ENCODE results near the gene SOAT2. TPM values are rescaled to one million over a fixed set of nuclear protein-coding genes. Genes with fewer than 3 reads are reported as not detected.
A peak's percentile ranks its signal among the peaks of the same experiment; 100 is the strongest.

The SOAT2 gene
- total and polyA plus RNA-seq, 4 donors = 0.48 to 9.4 (median 1.3) TPM

DNA sequence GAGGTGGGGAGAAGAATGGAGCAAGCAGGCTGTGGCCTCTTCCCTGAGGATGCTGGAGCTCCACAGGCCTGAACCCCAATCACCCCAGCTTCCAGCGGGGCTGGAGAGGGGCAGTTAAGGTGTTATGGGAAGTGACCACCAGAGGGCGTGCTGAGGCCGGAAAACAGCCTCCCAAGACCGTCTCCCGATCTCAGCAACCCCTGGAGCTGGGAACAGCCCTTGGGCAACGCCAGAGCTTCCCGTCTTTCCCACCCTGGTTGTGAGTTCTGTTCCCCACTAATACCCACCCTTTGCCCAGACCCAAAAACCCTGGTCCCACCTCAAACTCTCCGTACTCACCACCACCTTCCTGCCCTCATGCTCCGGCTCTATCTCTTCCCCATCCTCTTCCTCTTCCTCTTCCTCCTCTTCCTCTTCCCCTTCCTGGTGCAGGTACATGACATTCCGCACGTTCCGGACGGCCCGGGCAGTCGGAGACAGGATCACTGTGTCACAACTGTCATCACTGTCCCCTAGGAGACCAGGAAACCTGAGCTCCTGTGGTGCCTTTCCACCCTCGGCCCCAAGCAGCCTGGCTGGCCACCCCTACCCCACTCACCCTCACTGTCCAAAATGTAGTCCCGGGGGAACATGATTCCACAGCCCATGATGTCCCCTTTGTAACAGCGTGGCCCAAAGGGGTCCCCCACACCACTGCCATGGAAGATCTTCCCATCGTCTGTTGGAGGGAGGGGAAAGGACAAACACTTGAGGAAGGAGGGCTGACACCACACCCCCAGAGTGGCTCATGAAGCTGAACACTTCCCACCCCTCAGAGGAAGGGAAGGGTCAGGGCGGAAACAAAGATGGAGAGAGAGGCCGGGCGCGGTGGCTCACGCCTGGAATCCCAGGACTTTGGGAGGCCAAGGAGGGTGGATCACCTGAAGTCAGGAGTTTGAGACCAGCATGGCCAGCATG, 37.0 kb upstream of the SOAT2 start (continued):
- TF ChIP-seq, protein P1, sequence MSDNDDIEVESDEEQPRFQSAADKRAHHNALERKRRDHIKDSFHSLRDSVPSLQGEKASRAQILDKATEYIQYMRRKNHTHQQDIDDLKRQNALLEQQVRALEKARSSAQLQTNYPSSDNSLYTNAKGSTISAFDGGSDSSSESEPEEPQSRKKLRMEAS (IDR thresholded peaks at IDR 0.05) = no peak
- TF ChIP-seq RXRA (IDR thresholded peaks at IDR 0.05) (peak in 1 of 2 donors; percentile 40), SP1 (IDR thresholded peaks at IDR 0.05) (no peak)

DNA sequence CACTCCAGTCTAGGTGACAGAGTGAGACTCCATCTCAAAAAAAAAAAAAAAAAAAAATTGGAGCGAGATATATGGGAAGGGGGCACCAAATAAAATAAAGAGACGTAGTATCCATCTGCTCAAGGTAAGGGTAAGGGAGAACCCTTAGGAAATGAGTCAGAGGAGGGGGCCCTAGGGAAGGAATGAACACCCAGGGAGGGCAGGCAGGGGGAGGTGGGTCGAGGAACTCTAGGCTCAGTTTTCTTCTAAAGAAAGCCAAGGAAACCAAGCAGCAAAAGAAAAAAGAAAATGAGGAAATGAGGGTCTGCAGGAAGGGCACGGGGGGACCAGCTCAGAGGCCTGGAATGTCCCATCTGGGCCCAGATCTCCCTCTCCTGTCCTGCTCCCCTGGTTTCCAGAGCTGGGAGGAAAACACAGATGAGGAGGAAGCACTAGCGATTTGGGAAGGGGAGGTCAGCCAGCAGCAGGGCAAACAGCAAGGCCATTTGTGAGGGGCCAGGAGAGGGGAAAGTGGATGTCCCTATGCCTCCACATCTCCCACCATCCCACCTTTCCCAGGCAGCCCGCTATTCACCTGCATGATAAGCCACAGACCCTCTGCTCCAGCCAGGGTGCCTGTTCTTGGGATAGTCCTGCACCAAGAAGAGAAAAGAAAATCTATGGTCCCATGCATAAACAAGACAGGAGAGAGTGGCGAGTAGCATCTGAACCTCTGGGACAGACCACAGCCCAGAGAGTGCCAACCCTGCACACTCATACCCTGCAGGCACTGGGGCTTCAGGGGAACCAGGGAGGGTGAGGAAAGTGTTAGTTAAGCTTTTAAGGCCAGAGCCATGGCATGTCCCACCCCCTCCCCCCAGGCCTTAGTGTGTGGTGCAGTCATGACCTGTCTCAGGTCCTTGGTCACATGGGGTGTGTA, 36.0 kb upstream of the SOAT2 start:
- no peak overlapping the region for H3K4me3 ChIP-seq (ENCODE audit: low read depth in 1 of 3, low read length in 3 of 3)
- H3K27me3 ChIP-seq (ENCODE audit: control insufficient read depth in 4 of 4, insufficient read depth in 4 of 4, low read length in 3 of 4) = no peaks in the 10 kb centered on the region
- H3K4me1 ChIP-seq (ENCODE audit: control insufficient read depth in 4 of 4, insufficient read depth in 4 of 4, low read length in 3 of 4) = peaks cover 0 to 16% (median 7%) of the 10 kb centered on the region in 4 donors
- H3K9me3 ChIP-seq (ENCODE audit: control insufficient read depth in 4 of 4, low read length in 3 of 4) = no peaks in the 10 kb centered on the region
- H3K36me3 ChIP-seq (ENCODE audit: control insufficient read depth in 4 of 4, insufficient read depth in 3 of 4, low read depth in 1 of 4, low read length in 3 of 4) = peaks cover 0 to 21% (median 11%) of the 10 kb centered on the region in 4 donors
- 78% methylated on average over 7 of the region's 7 CpGs for WGBS
- no peak overlapping the region for H3K27ac ChIP-seq (ENCODE audit: low read depth in 1 of 2, low read length in 2 of 2)
- TF ChIP-seq REST (IDR thresholded peaks at IDR 0.05) (no peak), FOXA1 (IDR thresholded peaks at IDR 0.05) (no peak), RXRA (IDR thresholded peaks at IDR 0.05) (no peak), HNF4A (conservative IDR thresholded peaks at IDR 0.05) (no peak), JUND (IDR thresholded peaks at IDR 0.05) (no peak), FOXA2 (IDR thresholded peaks at IDR 0.05) (no peak), EGR1 (IDR thresholded peaks at IDR 0.05; ENCODE audit: low read depth in 2 of 2) (no peak), HNF4G (IDR thresholded peaks at IDR 0.05) (no peak), YY1 (IDR thresholded peaks at IDR 0.05) (no peak), TAF1 (conservative IDR thresholded peaks at IDR 0.05) (no peak), RAD21 (IDR thresholded peaks at IDR 0.05) (no peak), GABPA (IDR thresholded peaks at IDR 0.05 in 1 of 2, conservative IDR thresholded peaks at IDR 0.05 in 1 of 2) (no peak), NR2F2 (IDR thresholded peaks at IDR 0.05) (no peak), SP1 (IDR thresholded peaks at IDR 0.05) (no peak)
- TF ChIP-seq, protein P2, sequence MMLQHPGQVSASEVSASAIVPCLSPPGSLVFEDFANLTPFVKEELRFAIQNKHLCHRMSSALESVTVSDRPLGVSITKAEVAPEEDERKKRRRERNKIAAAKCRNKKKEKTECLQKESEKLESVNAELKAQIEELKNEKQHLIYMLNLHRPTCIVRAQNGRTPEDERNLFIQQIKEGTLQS (IDR thresholded peaks at IDR 0.05) = no peak
- TF ChIP-seq, protein P3, sequence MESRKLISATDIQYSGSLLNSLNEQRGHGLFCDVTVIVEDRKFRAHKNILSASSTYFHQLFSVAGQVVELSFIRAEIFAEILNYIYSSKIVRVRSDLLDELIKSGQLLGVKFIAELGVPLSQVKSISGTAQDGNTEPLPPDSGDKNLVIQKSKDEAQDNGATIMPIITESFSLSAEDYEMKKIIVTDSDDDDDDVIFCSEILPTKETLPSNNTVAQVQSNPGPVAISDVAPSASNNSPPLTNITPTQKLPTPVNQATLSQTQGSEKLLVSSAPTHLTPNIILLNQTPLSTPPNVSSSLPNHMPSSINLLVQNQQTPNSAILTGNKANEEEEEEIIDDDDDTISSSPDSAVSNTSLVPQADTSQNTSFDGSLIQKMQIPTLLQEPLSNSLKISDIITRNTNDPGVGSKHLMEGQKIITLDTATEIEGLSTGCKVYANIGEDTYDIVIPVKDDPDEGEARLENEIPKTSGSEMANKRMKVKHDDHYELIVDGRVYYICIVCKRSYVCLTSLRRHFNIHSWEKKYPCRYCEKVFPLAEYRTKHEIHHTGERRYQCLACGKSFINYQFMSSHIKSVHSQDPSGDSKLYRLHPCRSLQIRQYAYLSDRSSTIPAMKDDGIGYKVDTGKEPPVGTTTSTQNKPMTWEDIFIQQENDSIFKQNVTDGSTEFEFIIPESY (IDR thresholded peaks at IDR 0.05) = no peak
- TF ChIP-seq, protein P4, sequence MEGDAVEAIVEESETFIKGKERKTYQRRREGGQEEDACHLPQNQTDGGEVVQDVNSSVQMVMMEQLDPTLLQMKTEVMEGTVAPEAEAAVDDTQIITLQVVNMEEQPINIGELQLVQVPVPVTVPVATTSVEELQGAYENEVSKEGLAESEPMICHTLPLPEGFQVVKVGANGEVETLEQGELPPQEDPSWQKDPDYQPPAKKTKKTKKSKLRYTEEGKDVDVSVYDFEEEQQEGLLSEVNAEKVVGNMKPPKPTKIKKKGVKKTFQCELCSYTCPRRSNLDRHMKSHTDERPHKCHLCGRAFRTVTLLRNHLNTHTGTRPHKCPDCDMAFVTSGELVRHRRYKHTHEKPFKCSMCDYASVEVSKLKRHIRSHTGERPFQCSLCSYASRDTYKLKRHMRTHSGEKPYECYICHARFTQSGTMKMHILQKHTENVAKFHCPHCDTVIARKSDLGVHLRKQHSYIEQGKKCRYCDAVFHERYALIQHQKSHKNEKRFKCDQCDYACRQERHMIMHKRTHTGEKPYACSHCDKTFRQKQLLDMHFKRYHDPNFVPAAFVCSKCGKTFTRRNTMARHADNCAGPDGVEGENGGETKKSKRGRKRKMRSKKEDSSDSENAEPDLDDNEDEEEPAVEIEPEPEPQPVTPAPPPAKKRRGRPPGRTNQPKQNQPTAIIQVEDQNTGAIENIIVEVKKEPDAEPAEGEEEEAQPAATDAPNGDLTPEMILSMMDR (IDR thresholded peaks at IDR 0.05; ENCODE audit: low read depth, low read length, missing input control) = no peak
- peak; percentile 23 for DNase-seq (ENCODE audit: low spot score)
- no peak overlapping the region for H3K9ac ChIP-seq (ENCODE audit: low read depth in 1 of 2, low read length in 2 of 2)
